ENCODE data around the gene ADRA2C.

Gene ADRA2C

GRCh38 chr4:3816983-3817960 is 51.1 kb downstream of the ADRA2C start:
- DNase-seq = no peak

All from NCI-H1092 (cell line).